Lung (tissue), 12 donors: Measurements from ENCODE around the gene TMEM121. TPM values are rescaled to one million over a fixed set of nuclear protein-coding genes. Genes with fewer than 3 reads are reported as not detected.

Experiments used
- ATAC-seq: fragments of 200-7000 bp; cut with Tn5 transposase; one replicate; pipeline ENCODE4 v1.9.1; 2020; ENCODE audit warnings: moderate number of reproducible peaks; ENCODE audit not compliant: insufficient read depth, low FRiP score
- DNase-seq, 3 donors: peaks; one replicate each; pipeline ENCODE4 v3.0.0-alpha.2; 2013 to 2017
- H3K27ac ChIP-seq, 2 donors: one replicate each; pipeline ENCODE4 v1.5.1; 2013; ENCODE audit warnings: mild to moderate bottlenecking in 2 of 2, moderate library complexity in 2 of 2, control low read depth in 1 of 2, inconsistent platforms in 1 of 2, low read depth in 1 of 2, low read length in 1 of 2
- H3K27me3 ChIP-seq, 3 donors: one replicate each; pipeline ENCODE4 v1.5.1; 2013; ENCODE audit warnings: low read length in 2 of 3; ENCODE audit not compliant: control insufficient read depth in 3 of 3, insufficient read depth in 3 of 3
- H3K36me3 ChIP-seq, 4 donors: one replicate each; pipeline ENCODE4 v1.5.1; 2013; ENCODE audit warnings: low read length in 4 of 4, mild to moderate bottlenecking in 1 of 4, moderate library complexity in 1 of 4; ENCODE audit not compliant: control insufficient read depth in 4 of 4, insufficient read depth in 4 of 4
- H3K4me1 ChIP-seq, 5 donors: one replicate each; pipeline ENCODE4 v1.5.1; 2013; ENCODE audit warnings: low read length in 5 of 5, mild to moderate bottlenecking in 2 of 5, moderate library complexity in 1 of 5; ENCODE audit not compliant: control insufficient read depth in 5 of 5, insufficient read depth in 5 of 5
- H3K4me3 ChIP-seq: one replicate; pipeline ENCODE4 v1.5.1; 2013; ENCODE audit warnings: mild to moderate bottlenecking, control low read depth, moderate library complexity
- H3K9ac ChIP-seq, 2 donors: one replicate each; pipeline ENCODE4 v1.5.1; 2013; ENCODE audit warnings: low read length in 2 of 2, control low read depth in 1 of 2; ENCODE audit not compliant: insufficient read depth in 1 of 2
- H3K9me3 ChIP-seq, 4 donors: one replicate each; pipeline ENCODE4 v1.5.1; 2013; ENCODE audit warnings: low read length in 3 of 4, mild to moderate bottlenecking in 1 of 4, moderate library complexity in 1 of 4; ENCODE audit not compliant: control insufficient read depth in 4 of 4, insufficient read depth in 3 of 4
- CTCF ChIP-seq: IDR thresholded peaks from 2 replicates; pipeline ENCODE4 v1.5.1; 2012; ENCODE audit warnings: mild to moderate bottlenecking; ENCODE audit errors: control extremely low read depth, extremely low read depth
- WGBS, 2 donors: extraction: QIAGEN DNeasy Blood & Tissue Kit; methylation state at CpG; one replicate each; pipeline ENCODE4 v1.1.7; 2013; 5-methylcytosine and 5-hydroxymethylcytosine counted together
- polyA plus RNA-seq, 2 donors: library from polyadenylated mRNA; stranded (reverse); fragments of 200-250 nt; gene quantifications; one replicate each; pipeline ENCODE4 v1.2.1, GENCODE V29; 2013
- total RNA-seq, 2 donors: library from RNA; depleted of rRNA in 1 of 2; stranded (reverse); fragments of >200 nt in 1 of 2; gene quantifications; one replicate each; pipeline ENCODE4 v1.2.1, GENCODE V29; 2014 to 2021
- donor health status: control.
- donor health status: control.
- donor health status: Bipolar disorder and iron deficiency.
- donor health status: healthy.
- donor health status: DM: yes; HTN: yes; CAD: no.

Gene TMEM121
- total and polyA plus RNA-seq, 4 donors = 1.1 to 5.4 (median 2.8) TPM

GRCh38 chr14:105519946-105520698 lies 6.3 kb upstream of the TMEM121 start:
- H3K27ac ChIP-seq = no peak overlapping the region
- WGBS, 2 donors = 67 to 75% methylated on average over 14 of the region's 14 CpGs
- TF ChIP-seq CTCF = no peak

GRCh38 chr14:105525326-105525725 lies 1.1 kb upstream of the TMEM121 start:
- H3K4me1 ChIP-seq = peaks cover 0 to 22% (median 6%) of the 10 kb centered on the region in 5 donors
- H3K27ac ChIP-seq = no peak overlapping the region
- no peak for TF ChIP-seq CTCF
- no peak overlapping the region for H3K4me3 ChIP-seq
- no peaks in the 10 kb centered on the region for H3K9me3 ChIP-seq
- DNase-seq = no peak
- no peaks in the 10 kb centered on the region for H3K36me3 ChIP-seq
- 91% methylated on average over 9 of the region's 9 CpGs for WGBS, 2 donors
- H3K9ac ChIP-seq = no peak overlapping the region
- no peak for ATAC-seq
- peaks cover 0 to 6% (median 0%) of the 10 kb centered on the region in 3 donors for H3K27me3 ChIP-seq

More at GRCh38 chr14:105519946-105520698, 6.3 kb upstream of the TMEM121 start:
- H3K4me1 ChIP-seq = no peaks in the 10 kb centered on the region
- ATAC-seq (no peak), DNase-seq (no peak)
- H3K27me3 ChIP-seq = peaks cover 0 to 4% (median 3%) of the 10 kb centered on the region in 3 donors
- H3K36me3 ChIP-seq = no peaks in the 10 kb centered on the region
- H3K4me3 ChIP-seq = no peak overlapping the region
- no peak overlapping the region for H3K9ac ChIP-seq
- H3K9me3 ChIP-seq = no peaks in the 10 kb centered on the region

GRCh38 chr14:105526776-105527380 lies 495 bp downstream of the TMEM121 start:
- H3K27me3 ChIP-seq = peaks cover 0 to 6% (median 0%) of the 10 kb centered on the region in 3 donors
- no peak for ATAC-seq
- H3K4me1 ChIP-seq = peaks cover 0 to 22% (median 6%) of the 10 kb centered on the region in 5 donors
- H3K9me3 ChIP-seq = peaks cover 0 to under 1% (median 0%) of the 10 kb centered on the region in 4 donors
- peak overlapping the region; percentile 11 for H3K4me3 ChIP-seq
- H3K9ac ChIP-seq = no peak overlapping the region
- TF ChIP-seq CTCF = no peak
- peak in 1 of 3 donors; percentile 24 for DNase-seq
- no peak overlapping the region for H3K27ac ChIP-seq
- H3K36me3 ChIP-seq = no peaks in the 10 kb centered on the region
- 1 to 2% methylated on average over 24 to 48 of the region's 48 CpGs for WGBS, 2 donors
